DMS153 treated with DMSO at 0.1 percent for 48 hours (cell line): Measurements from ENCODE around the gene OCRL.
"Not testable (repeated sequence)": the region's sequence is repeated elsewhere in the genome, so short reads cannot be mapped to it uniquely, and the experiment has no call there.

Experiments
- DNase-seq: peaks from one replicate; lab custom pipeline; 2025; ENCODE audit not compliant: unreplicated experiment; lab: John Stamatoyannopoulos, UW

Gene OCRL

DNA sequence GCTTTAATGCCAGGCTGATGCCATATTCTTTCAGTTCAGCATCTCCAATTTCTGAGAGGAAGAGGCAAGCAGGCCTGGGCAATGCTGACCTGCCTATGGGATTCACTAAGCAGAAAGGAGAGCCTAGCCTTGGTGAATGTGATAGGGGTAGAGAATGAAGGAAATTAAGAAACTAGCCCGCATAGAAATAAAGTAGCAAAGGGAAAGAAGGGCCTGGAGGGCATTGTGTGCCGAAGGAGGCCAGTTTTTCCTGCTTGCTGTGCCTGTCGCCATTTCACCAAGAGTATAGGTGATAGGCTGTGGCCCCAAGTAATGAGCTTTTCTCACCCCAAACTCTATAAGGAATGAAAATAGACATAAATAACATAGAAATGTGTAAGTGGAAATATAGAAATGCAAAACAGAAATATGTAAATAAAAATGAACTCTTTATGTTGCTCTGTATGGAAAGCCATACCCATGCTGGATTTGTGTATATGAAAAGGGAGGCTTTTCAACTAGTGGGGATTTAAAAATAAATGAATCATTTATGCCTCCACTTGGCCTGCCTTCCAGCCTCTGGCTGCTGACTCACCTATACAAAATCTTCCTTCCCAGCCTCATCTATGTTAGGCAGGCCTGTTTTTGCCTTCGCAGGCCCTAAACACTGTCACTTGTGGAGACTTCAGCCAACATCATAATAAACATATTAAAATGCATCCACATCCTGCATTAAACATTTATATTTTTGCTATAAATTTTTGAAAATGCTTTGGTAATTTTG is 5.1 kb upstream of the OCRL start:
- DNase-seq = no peak

DNA sequence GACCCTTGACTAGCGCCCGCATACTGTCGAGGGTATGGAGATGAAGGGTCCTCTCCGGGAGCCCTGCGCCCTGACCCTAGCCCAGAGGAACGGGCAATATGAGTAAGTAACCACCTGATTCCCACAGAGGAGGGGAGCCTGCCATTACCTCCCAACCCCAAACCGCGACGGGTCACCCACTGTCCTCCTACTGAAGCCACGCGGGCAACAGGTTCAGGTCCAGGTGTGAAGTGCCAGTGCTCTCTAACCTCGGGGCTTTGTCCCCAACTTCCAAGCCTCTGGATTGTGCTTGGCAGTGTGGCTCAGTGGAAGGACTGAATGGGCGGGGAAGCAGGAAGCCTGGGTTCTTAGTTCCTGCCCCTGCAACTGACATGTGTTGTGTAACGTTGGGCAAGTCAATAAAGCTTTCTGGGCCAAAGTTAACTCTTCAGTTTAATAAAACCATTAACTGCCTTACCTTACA is 694 bp downstream of the OCRL start:
- DNase-seq = peak; percentile 2

DNA sequence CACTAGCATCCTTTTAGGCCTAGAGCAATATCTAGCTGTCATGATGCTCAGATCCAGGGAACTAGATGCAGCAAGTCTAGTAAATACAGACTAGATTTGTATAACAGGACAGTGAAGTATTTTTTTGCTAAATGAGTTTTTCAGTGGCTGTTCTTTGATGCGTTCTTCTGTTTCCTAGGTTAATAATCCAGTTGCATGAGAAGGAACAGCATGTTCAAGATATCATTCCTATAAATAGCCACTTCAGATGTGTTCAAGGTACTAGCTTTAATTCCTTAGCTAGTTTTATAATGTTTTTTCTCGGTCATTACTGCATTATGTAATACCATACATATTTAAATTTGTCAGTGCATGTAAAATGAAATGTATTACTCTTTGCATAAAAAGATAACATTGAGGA is 4.7 kb downstream of the OCRL start:
- DNase-seq = no peak

DNA sequence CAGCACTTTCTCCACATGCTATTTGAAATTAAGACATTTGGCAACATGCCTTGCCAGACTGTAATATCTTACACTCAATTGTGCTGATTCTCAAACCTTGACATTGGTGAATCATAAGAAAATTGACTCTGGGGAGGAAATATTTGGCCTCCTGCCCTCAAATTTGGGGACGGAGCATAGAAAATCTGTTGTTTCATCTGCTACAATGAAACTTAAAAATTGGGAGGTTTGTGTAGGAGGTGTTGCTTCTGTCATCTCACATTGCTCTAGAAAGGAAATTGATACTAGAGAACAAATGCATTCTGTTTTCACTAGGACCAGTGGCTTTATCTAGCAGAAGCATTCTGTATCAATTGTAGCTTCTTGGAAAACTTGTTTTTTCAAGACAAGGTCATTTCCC is 5.3 kb downstream of the OCRL start:
- no peak for DNase-seq

DNA sequence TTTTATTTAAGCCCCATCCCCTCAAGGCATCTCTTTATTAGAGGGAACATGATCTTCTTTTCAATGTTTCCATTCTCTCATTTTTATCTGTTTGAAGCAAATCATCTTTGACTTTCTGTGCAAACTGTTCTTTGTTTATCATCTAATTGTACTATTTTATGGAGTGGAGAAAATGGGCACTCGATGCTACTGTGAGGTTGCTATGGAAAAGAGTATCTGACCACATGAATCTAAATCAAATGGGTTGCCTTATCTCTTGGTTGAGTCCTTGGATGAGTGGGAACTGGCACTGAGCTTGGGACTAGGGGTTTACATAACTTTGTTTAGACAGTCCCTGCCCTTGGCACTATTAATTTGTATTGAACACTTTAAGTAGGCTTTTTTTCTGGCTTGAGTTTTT is 9.1 kb downstream of the OCRL start:
- no peak for DNase-seq

DNA sequence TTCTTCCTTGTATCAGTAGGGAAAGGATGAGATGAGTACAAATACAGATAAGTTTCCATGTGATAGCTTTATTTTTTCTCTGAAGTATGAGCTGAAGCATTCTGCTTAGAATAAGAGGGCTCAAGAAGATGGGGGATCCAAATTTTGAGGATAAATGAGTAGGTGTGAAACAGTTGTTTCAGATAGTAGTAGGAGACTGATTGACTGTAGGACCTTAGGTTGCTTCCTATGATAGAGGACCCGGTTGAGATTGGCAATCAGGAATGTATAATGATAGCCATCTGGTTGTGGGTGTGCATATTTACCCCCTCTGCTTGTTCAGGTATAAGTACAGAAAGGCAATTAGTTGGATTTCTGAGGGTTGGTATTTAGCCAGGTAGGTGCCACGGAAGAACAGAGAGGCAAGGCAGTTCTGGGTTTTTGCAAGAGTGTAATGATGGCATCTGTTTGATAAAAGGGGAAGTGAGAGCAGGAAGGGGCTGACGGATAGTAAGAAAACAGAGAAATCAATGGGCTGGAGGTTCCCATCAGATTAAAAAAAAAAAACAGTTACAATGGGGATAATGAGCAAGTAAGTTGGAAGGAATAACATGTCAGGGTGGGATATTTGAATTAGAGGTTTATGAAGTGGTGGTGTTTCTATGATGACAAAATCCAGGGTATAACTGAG is 13.7 kb downstream of the OCRL start:
- DNase-seq = no peak

DNA sequence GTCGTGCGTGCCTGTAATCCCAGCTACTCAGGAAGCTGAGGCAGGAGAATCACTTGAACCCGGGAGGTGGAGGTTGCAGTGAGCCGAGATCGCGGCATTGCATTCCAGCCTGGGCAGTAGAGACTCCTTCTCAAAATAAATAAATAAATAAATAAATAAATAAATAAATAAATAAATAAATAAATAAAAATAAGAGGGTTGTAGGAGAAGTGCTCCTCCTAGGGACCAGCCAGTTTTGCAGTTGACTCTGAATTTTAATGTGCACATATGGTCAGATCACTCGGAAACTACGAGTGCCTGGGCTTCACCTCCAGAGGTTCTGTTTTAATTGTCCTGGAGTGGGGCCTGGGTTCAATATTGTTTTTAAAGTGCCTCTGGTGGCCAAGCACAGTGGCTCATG is 14.8 kb downstream of the OCRL start:
- not testable (repeated sequence) for DNase-seq

DNA sequence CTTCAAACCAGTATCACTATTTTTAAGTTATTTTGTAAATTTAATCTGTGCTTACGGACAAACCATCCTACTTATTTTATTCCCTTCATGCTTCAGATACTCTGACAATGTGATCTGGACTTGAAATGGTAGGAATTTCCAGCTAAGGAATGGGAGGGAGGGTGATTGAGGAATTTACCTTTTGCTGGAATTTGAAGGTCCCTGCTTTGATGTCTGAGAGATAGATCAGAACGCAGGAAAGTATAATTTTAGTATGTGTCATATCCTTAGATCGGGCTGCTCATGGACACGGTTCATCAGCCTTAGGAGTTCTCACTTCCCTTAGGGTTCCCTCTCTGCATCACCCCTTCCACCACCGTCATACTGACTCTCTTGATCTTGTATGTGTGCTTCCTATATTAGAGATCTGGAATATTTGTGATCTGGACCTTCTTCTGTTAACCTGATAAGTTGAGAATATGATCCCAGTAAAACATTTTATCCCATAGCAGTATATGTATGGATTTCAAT is 16.8 kb downstream of the OCRL start:
- no peak for DNase-seq

DNA sequence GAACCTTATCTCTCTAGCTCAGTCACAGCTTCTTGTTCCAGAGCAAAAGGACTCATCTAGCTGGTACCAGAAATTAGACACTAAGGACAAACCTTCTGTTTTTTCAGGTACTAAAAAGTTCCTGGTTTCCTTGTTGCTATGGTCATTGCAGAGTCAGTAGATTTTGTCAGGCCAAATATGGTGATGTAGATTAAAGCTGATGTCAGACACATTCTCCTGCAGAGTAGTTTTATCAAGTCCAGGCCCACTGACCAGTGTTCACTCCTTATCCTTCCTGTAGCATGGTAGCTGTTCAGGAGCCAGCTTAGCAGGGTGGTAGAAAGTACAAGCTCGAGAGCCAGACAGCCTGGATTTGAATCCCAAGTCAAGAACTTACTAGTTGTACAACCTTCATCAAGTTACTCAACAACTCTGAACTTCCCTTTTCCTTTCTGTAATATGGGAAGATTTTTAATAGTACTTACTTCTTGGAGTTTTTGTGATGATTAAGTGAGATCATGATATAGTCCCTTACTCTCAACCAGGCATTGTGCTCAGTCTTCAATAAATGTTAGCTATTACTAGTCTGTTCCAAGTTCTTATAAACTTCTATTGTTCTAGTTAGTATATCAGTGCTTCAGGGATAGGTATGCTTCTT is 17.9 kb downstream of the OCRL start:
- no peak for DNase-seq

DNA sequence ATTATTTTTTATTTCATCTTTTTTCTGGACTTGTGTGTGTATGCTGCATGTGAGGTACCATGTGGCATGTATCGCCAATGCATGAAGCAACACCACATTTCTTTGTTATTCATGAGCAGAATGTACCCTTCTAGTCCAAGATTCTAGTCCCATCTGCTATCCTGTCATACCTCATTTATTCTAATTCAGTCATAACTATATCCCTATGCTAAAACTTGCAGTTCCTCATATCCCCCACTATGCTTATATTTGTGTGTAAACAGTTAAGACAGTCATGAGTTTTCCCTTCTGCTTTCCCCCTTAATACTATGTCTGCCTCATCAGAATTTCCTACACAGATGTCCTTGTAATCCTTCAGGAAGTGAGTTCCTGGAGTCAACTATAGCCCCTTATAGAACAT is 19.7 kb downstream of the OCRL start:
- DNase-seq = no peak

DNA sequence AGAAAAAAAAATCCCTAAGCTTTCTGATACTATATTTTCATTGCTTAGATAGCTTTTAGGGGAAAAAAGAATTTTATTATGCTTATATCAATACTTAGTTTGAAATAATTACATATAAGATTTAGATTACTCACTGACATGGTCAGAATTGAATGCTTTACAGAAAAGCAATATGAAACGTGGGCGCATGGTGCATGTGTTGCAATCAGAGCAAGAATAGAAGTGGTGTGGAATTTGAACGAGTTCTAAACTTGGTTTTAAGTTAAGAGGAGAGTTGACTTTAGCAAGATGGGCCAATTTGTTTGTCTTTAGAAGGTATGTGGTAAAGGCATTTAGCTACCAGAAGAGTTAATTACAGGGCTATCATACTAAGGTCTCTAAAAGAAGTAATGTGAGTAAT is 21.4 kb downstream of the OCRL start:
- no peak for DNase-seq

DNA sequence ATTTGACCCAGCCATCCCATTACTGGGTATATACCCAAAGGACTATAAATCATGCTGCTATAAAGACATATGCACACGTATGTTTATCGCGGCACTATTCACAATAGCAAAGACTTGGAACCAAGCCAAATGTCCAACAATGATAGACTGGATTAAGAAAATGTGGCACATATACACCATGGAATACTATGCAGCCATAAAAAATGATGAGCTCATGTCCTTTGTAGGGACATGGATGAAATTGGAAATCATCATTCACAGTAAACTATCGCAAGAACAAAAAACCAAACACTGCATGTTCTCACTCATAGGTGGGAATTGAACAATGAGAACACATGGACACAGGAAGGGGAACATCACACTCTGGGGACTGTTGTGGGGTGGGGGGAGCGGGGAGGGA is 24.3 kb downstream of the OCRL start:
- DNase-seq = not testable (repeated sequence)

DNA sequence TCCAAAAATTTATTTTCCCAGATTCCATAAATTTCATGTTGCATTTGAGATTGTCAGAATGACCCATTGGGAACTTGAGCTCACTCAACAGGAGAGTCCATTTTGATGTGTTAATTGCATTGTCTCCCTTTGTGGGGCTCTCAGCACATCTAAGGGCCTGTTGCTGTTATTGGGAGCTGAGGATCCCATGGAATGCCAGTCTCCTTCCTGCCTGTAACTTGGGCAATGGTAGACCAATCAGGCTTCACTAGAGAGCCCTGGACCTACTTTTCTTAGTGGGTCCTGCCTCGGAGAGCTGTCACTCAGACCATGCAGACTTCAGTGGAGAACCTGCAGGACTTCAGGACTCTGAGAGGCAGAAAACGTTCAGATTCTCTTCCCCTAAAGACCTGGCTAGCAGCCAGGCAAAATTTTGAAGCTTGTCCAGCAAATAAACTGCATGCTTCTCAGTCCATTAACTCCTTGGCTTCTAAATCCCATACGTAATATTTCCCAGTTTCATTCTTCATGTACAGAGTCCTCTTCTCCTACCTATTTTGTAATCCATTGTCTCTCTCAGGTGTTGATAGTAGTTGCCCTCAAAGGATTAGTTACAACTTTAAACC is 25.1 kb downstream of the OCRL start:
- no peak for DNase-seq

DNA sequence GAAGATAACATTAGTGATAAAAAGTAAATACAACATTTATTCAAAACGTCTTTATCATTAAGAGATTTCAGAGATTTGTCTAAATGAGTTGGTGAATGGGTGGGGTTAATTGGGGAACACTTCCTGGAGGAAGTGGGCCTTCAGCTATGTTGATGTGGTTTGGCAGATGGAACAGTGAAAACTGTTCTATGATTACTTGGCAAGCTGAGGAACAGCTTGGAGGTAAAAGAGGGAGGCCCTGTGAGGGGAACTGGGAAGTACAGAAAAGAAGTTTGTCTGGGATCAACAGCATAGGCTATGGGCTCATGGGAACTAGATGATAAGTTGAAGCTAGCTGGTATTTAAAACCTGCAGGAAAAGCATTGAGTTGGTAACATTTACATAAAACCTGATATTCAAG is 26.0 kb downstream of the OCRL start:
- no peak for DNase-seq

DNA sequence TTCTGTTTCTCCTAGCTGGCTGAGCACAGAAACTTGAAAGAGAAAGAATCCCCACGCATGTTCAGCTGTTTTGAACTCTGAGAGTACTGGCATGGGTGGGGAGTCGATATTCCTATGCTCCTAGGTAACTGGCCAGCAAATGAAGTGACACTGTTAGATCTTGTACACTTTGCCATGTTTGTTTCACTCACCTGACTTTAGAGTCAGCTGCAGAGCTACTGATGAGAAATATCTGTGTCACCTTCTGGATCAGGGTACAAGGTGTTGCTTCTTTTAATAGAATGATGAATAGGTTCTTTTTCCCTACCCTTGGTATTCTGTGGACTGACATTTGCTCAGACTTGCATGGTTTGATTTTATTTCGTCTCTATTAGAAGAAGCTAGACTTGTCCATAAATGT is 28.3 kb downstream of the OCRL start:
- no peak for DNase-seq

DNA sequence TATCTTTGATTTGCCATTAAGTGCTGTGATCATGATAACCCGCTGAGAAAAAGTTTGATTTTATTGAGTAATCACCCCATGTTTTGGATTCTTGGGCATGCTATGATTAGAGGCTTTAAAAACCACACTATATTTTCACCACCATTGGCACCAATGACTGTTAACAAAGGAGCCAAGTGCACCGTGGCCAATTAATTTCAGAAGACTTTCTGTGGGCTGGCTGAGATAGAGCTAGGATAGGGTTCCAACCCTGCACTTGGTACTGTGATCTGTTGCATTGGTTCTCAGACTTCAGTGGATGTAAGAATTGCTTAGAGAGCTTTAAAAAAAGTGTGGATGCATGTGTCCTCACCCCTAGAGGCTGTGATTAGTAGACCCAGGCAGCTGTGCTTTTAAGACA is 32.4 kb downstream of the OCRL start:
- no peak for DNase-seq

DNA sequence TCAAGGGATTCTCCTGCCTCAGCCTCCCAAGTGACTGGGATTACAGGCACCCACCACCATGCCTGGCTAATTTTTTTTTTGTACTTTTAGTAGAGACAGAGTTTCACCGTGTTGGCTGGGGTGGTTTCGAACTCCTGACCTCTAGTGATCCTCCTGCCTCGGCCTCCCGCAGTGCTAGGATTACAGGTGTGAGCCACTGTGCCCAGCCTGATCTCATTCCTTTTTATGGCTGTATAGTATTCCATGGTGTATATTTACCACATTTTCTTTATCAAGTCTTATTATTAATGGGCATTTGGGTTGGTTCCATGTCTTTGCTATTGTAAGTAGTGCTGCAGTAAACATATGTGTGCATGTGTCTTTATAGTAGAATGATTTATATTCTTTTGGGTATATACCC is 33.6 kb downstream of the OCRL start:
- DNase-seq = not testable (repeated sequence)

DNA sequence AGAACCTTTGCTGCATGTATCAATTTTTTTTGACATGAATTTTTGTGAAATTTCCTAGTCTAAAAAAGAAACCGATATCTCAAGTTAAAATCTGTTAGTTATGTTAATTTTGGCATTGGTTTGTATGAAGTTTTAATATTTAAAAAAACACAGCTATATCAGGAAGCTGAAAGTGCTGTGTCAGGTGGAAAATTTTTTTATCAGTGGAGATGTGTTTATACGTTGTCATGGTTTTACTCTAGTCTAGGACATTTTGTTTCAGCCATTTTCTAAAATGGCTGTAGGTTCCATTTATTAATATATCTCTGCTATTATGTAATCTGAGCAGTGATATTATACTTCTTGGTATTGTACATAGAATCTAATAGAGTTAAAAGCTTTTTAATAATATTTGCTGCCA is 34.2 kb downstream of the OCRL start:
- DNase-seq = no peak

DNA sequence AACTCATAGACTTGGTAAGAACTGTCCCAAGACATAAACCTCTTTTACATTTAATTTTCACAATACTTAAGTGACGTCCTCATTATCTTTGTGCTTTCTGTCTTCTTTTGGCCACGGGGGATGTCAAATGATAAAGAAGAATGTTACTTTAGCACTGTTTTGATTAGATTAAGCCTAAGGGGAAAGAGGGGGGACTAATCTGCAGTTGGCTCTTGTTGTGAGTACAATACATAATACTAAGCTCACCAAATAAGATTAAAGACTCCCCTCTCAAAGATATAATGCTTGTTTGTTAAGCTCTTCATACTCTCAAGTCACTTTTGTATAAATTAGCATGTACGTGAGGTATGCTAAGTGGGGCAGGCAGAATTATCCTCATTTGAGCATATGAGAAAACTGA is 36.5 kb downstream of the OCRL start:
- DNase-seq = no peak

DNA sequence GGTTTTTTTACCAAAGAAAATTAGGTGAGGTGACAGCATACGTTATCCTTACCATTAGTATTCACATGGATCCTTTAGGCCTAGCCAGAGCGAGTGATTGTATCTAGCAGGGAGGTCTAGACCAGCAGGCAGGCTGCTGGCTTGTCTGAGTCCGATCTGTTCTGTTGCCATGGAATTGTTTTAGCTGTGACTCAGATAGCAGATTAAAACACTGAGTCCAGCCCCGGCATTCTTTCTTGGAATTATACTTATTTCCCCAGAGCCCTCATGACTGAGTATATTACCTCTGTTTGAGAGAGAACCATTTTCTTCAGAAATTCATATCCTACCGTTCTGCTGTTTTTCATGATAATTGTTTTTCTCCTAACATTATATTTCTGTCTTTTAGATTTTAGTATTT is 37.4 kb downstream of the OCRL start:
- DNase-seq = no peak

DNA sequence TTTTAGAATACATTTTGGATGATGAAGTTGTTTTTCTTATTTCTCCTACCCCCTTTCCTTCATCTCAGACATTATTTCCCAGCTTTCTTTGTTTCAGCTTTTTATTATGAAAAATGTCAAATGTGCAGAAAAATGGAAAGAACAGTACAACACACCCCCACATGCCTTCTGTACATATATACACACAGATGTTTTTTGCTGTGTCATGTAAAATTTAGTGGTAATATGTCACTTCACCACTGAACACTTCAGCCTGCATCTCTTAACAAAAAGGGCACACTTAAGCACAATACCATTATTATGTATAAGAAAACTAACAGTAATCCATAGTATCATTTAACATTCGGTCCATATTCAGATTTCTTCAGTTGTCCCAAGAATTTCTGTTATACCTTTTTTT is 37.8 kb downstream of the OCRL start:
- no peak for DNase-seq

DNA sequence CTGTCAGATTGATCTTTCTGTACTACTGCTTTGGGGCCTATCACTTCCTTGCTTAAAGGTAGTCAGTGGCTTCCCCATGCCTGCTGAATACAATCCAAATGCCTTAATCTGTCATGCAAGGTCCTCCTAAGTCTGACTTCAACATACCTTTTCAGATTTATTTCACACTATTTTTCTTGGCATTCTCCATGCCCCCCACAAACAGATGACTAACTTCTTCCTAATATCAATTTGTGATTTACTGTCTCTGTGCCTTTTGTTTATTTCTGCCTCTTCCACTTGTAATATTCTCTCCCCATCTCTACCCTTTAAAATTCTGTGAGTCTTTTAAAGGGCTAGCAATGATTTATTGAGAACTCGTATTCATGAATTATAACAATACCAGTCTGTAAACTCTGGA is 41.8 kb downstream of the OCRL start:
- no peak for DNase-seq
